ENCODE measurements around the gene ZNF831.

Gene ZNF831

DNA sequence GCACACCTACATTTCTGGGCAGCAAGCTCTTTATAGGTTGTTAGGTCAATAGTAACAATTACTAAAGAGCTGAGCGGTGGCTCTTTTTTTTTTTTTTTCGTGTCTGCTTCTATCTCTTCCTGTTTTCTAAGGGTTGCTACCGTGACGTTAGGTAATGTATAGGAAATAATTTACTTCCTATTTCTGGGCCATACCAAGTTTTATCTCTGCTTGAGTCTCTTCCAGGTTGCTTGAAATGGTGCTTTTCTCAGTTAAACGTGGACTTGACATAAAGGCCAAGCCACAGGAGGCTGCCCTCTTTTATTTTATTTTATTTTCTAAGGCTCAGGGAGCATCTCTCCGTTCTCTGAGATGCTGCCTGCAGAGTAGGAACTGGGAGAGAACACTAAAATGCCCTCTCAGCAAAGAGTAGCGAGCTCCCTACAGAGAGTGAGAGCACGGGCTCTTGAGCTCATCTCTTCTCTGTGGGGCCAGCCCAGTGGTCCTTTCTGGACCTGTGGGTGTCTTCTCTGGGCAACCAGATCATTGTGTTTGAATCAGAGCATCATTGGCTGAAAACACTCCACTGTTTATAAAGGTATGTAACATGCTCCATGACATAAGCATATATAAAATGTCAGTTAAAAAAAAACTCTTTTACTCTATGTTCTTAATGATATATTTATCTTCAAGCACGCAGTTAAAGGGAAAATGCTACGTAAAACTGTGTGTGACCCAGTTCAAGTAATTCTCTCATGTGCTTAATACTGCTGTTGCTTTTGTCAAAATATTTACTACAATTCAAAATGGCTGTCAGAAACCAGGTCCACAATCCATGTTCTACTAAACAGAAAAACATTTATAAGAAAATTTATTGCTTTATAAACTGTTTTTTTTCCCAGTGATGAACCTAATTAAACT is at the start of gene ZNF831:
ZNF831 (plus strand) TSS at position 191 of the 900 bp plus-strand sequence. CDS start 27,199 bp downstream, outside the sequence.
- no peak for DNase-seq (ENCODE audit: low spot score)

DNA sequence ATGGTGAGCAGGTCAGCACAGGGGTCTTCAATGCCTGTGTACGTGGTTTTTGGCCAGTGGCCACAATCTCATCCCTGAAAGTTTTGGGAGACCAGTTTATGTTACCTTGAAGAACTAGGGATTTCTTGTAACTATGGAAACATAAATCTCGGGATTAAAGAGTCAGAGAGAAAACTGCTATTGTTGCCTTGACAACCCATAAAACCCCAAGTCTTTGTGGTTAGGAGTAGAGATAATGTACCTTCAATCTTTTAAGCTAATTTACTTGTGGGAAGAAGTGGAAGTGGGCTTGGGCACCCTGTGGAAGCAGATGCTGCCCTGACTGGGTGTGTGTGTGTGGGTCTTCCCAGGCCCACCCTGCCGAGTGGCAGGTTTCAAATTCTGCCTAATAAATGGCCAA is 46.1 kb upstream of the ZNF831 start:
- no peak for DNase-seq (ENCODE audit: low spot score)

DNA sequence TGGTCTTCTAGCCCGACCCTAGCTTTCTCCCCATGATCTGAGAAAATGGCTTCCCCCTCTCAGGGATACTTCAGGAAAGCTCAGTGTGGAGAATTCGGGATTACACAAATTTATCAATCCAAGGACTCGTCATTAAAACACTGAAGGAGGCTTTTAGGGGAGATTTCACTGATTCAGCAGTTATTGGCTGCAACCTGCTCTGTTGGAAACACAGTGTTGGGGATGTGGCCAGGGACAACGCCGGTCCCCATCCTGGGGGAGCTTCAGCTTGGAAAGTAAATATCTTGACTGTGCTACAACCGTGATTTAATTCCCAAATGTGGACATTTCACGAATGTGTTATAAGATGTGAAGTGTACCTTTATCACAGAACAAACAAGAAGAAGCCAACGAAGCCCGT is 44.8 kb upstream of the ZNF831 start:
- DNase-seq (ENCODE audit: low spot score), result no peak

DNA sequence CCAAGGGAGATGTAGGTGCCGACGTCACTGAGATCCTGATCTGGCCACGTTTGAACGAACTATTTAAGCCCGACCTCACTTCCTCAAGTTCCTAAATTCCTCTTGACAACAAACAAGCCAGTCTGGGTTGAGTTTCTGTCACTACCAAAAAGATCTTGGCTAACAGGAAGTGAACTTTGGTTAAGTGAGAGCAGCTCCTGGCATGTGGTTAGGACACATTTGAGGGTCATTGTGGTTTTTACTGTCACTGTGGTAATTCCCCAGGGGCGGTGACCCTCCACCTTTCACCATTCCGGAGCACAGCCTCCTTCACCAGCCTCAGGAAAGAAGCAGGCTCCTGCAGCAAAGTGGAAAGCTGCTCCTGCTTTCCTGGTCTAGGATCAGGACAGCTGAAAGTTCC is 43.1 kb upstream of the ZNF831 start:
- no peak for DNase-seq (ENCODE audit: low spot score)

DNA sequence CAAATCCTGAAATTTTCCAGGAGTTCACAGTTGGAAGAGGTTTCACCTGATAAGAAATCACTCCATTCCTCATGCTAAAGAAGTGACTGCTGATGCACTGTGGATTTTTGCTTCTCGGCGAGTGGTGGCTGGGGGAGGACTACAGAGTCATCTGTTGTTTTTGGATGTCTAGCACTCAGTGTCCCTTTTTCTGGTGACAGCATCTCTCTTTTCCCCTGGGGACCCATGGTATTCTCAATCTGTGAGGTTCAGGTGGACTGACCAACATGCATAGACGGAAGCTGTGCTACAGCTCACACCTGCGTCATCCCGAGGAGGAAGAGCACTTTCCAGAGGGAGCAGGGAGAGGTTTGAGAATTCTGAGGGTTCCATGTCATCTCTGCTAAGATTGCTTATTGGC is 42.7 kb upstream of the ZNF831 start:
- no peak for DNase-seq (ENCODE audit: low spot score)

DNA sequence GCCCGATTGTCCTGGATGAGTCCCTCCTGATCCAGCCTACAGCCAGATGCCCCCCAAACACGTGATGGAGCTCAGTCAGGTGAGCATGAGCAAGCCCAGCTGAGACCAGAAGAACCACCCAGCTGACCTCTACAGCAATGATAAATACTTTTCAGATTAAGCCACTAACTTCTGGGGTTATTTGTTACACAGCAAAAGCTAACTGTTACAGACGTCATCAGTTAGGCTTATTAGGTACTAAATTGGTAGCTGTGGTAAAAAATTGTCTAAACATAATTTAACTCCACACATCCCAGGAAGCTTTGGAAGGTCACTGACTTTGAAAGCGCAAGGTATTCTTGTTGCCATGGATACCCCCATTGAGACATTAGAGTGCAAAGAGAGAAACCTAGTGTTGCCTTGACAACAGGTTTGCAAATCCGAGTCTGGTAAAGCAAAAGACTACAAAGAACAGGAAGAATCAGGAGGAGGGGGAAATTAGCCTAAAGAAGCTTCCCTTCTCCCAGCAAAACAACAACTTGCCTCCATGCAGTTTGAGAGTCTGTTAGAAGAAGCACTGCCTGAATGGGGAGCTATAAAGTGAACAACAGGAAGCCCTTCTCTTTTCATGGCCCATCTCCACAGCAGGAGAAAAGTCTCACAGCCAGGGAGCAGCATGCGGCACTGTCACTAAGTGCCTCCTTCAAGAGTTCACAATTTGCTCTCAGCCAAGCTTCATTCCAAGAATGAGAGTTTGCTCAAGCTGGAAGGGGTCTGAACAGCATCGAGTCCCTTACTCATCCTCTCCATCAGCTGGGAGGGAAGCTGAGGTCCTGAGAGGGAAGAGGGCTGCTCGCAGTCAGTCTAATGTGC is 41.7 kb upstream of the ZNF831 start:
- no peak for DNase-seq (ENCODE audit: low spot score)

DNA sequence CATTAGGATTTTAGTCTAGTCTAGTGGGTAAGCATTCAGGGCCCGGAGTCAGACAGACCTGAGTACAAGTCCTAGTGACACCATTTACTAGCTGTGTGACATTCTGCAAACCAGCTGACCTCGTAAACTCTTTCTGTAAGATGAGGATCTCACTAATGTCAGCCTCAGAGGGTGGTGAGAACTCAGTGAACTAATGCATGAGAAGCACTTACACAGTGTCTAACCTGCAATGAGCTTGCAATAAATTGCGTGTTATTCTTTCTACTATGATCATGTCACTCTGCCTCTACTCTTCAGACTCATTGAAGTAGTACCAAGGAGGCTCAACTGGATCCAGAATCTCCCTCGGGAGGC is 41.1 kb upstream of the ZNF831 start:
- no peak for DNase-seq (ENCODE audit: low spot score)

DNA sequence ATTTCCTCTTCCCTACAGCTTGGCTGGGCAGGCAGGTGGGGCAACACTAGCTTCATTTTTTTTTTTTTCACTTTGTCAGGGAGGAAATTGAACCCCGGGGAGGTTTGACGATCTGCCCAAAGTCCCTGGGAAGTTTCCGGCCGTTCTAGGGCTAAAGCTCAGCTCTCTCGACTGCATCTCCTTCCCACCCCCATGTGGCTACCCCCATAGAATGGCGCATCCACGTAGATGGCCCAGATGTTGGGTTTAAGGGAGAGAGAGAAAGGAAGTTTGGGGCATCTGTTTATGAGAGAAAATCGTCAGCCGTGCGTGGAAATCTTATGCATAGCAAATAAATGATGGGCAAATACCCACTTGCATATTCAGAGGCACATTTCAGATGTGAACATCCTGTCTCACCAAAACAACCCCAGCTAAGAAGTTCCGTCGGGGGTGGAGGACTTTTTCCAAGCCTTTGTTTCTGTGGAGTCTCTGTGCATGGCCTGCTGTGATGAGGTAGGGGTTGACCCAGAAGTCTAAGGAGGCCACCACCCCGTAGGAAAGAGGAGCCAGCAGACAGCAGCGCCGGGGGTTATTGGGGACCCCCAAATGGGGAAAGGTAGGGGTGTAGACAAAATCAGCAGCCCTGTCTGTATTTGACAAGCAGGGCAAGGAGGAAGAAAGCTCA is 40.5 kb upstream of the ZNF831 start:
- no peak for DNase-seq (ENCODE audit: low spot score)

DNA sequence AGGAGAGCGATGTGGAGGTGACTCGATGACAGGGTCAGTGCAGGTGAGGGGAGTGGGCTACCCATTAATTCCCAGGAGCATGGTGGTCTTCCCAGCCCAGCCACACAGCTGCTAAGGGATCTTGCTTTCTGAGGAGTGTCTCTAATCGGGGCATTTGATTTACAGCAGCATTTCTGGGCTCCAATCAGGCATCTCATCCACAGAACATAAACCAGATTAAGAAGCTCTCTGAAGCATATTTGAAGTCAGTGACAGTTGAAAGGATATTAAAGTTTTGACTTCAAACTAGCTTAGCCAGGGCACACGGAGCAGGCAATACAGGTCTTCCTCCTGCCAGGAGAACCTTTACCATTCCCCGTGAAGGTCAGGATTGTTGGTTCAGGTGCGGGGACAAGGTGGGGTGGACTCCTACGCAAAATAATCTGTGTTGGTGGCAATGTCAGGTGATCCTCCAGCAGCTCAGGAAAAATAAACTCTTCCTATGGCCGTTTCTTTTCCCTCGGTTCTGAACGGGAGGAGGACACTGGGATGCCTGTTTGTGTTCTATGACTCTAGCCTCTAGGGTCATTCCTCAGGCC is 39.9 kb upstream of the ZNF831 start:
- no peak for DNase-seq (ENCODE audit: low spot score)

DNA sequence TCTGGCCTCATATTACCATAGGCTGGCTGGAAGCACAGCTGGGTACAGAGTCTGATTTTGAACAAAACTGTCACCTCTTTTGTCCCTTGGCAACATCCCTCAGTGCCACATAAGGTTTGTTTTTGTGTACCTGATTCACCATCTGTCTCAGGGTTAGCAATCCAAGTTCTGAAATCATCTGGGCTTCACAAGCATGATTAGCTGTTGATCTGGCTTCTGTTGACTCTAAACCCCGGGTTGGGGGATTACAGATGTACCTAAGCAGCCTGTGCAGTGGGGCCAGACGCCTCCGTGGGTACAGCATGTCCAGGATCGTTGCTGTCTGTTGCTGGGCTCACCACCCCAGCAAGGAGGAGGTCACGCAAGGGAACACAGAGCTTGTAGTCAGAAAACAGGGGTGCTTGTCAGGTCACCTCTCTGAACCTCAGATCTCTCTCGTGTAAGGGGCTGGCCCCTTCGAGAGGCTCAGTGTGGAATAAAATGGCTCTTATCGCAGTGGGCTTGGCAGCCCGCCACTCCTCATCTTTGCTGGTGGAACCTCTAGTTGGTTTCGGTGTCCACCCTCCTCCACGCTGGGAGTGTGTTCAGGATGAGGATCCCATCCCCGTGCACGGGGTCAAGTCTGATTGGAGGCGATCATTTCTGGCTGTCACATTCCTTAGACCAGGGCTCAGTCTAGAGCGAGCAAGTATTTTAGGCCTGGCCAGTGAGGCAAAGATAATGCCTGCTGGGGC is 39.2 kb upstream of the ZNF831 start:
- DNase-seq (ENCODE audit: low spot score), result no peak

DNA sequence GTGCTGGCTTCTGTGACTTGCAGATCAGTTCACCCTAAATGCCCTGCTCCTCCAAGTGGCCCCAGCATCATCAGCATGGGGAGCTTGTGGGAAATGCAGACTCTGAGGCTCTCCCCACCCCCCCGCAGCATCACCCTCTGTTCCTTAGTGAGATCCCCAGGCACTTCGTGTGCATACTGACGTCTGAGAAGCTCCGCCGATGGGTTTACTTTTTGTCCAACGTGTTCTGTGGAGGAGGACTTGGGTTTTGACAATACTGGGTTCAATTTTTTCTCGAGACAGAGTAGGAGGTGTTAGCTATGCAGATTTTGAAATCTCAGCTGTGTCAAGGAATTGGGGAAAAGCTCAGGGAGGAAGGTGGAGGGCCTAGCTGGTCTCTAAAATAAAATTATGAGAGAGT is 38.3 kb upstream of the ZNF831 start:
- DNase-seq (ENCODE audit: low spot score), result no peak

DNA sequence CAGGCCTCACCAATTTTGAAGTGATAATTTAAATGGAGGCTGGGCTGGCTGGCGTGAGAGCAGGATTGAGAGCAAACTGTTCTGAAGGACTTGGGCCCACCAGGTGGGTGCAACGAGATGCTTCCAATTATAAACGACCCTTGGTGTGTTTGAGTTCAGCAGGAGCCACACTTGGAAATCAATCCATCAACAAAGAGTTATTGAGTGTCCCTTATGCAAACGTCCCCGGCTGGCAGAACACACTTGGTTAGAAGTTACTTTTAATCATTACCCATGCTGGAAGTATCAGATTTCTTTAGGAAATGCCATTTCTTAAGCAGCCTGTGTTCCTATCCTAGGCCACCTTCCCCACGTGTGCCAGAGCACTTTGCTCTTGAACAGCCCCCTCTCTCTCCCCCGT is 37.8 kb upstream of the ZNF831 start:
- DNase-seq (ENCODE audit: low spot score), result no peak

DNA sequence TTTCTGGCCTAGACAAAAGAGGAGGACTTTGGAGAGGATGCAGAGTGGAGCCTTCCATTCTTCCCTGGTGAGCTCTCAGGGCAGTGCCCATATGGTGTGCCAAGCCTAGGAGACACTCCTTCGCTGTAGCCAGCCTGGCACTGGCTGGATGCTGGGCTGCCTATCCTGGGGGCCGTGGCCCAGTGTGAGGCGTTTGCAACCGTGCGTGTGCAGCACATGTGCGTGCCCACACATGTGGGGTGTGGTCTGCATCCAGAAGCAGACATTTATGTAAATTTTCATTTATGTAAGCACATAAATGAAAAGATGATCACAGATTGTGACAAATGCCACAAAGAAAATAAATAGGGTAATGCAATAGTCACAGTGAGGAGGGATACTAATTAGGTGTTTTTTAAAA is 35.8 kb upstream of the ZNF831 start:
- DNase-seq (ENCODE audit: low spot score), result no peak

DNA sequence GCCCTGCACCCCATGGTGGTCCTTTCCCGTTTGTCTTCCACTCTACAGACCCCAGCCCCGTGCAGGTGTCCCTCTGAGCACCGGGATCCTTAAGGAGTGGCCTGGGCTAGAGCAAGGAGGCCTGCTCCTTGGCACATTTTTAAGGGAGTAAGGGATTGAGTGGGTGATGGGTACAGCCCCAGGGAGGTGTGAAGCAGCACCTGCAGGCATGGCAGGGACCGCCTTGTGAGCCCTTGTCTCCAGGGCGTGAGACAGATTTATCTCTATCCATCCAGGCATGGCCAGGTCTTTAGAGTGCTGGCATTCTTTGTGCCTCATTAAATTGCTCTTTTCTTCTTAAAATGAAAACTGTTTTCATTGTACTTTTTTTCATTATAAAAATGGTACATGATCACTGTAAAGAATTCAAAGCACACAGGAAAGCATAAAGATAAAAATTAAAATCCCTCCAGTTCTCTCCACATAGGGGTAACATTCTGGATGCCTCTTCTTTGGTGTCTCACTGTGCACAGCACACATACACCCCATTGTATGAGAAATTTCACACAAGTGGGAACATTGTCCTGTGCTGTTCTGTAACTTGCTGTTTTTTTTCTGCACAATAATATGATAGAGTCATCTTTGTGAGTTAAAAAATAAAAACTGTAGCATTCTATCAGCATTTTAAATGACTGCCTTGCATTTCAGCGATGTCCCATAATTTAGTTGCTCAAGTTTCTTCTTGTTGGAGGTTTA is 31.9 kb upstream of the ZNF831 start:
- no peak for DNase-seq (ENCODE audit: low spot score)

DNA sequence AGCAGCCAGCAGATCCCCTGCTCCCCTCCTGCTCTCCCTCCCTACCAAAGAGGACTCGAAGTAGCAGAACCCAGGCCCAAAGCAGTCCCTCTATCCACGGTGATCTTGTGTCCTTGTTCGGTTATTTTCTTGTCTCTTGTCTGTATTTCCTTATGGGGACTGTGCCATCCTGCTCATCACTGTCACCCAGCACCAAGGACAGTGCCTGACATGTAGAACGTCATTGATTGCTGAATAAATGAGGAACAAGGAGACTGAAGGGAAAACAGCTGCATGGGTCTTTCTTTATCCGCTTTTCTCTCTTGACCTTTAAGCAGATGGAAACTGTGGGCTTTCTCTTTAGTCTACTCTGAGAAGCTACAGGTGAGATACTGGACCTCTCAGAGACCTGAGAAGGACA is 29.4 kb upstream of the ZNF831 start:
- no peak for DNase-seq (ENCODE audit: low spot score)

DNA sequence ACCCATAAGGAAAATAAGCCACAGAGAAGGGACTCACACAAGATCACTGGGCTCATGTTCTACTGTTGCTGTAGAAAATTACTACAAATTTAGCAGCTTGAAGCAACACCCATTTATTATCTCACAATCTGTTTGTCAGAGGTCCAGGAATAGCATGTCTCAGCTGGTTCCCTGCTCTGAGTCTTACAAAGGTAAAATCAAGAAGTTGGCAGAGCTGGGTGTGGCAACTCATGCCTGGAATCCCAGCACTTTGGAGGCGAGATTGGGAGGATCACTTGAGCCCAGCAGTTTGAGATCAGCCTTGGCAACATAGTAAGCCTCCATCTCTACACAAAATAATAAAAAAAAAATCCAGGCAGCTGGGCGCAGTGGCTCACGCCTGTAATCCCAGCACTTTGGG is 28.5 kb upstream of the ZNF831 start:
- DNase-seq (ENCODE audit: low spot score), result no peak

DNA sequence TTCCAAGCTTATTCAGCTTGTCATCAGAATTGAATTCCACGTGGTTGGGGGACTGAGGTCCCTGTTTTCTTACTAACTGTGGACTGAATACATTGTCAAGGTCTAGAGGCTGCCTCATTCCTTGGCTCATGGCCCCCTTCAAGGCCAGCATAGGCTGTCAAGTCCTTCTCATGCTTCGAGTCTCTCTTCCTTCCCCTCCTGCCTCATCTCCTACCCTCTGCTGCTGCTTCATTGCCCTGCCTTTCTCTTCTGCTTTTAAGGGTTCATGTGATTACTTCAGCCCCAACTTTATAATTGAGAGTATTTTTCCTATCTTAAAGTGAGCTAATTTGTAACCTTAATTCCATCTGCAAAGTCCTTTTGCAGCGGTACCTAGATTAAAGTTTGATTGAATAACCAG is 27.6 kb upstream of the ZNF831 start:
- DNase-seq (ENCODE audit: low spot score), result no peak

DNA sequence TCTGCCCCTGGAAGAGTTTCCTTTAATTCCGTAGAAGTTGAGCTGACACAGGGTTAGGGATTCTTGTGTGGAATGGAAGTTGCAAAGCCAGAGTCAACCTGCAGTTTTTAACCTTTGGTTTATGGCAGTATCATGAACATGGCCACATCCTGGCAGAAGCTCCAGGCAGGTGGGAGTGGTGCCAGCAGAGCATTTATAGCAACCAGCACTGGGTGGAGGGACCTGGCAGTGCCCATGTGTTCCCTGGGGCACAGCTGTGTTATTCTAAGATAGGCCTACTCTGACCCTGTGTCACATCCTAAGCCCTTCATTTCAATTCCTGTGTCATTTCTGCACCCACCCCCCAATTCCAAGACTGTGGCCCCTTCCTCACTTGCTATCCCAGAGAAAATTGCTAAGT is 26.1 kb upstream of the ZNF831 start:
- no peak for DNase-seq (ENCODE audit: low spot score)

DNA sequence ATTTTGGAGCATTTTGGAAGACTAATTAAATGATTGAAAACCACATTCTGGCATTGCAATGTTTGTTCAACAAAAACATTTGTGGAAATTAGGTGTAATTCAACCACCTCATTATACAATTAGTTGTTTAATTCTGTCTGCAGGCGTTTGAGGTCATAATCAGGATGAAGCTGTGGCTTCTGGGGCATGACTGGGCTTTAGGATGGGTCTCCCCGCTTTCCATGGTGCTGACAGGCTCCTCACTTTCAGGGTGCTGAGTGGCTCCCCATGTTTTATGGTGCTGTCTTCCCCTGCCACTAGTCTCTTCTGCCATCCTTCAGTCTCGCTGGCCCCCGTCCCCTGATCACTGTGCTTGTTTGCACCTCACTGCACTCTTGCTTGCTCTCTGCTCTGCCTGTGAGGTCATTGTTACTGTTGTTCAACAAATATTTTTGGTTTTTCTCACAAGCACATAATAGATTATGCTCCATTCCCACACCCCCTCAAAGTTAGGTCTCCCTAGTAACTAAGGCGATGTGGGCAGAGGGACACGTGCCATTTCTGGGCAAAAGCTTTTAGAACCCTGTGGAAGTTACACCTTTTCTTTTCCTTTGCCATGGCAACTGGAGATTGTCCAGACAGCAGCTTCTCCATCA is 25.4 kb upstream of the ZNF831 start:
- no peak for DNase-seq (ENCODE audit: low spot score)

DNA sequence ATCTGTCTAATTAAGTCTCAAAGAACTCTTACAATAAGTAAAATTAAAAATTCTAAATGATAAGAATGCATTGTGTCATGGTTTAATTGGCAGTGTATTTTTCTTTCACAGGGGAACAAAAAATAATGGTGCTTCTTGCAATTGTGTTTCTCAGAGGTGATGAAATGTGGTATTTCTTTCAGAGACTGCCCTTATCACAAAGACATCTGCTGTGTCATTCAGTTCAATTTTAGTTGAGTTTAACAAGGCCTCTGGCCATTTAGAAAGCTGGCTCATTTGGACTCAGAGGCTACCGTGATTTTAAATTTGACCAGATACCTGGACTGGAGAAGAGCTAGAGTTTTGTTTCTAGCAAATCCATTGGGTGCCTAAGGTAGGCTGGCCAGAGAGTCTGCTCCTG is 23.6 kb upstream of the ZNF831 start:
- DNase-seq (ENCODE audit: low spot score), result no peak

All from kidney capillary endothelial cell (primary cell).